Osteoblast (primary cell): ENCODE measurements around the gene PRDM5. TPM values are rescaled to one million over a fixed set of nuclear protein-coding genes. Genes with fewer than 3 reads are reported as not detected.

ENCODE experiments used
- DNase-seq: peaks from one replicate; pipeline ENCODE4 v3.0.0; 2011; ENCODE audit warnings: low spot score, mixed read lengths; ENCODE audit not compliant: insufficient read length; ENCODE audit errors: missing footprints
- H2AFZ ChIP-seq: 2 replicates; pipeline ENCODE4 v1.6.0; 2011; ENCODE audit warnings: mild to moderate bottlenecking, low read length
- H3K27ac ChIP-seq: 2 replicates; pipeline ENCODE4 v1.5.1; 2011; ENCODE audit warnings: mild to moderate bottlenecking, low read depth, low read length, moderate library complexity
- H3K27me3 ChIP-seq: 2 replicates; pipeline ENCODE4 v1.6.0; 2012; ENCODE audit warnings: mild to moderate bottlenecking, control low read depth, inconsistent platforms, low read length, moderate library complexity; ENCODE audit not compliant: insufficient read depth
- H3K36me3 ChIP-seq: 2 replicates; pipeline ENCODE4 v1.5.1; 2011; ENCODE audit warnings: mild to moderate bottlenecking, low read length, control low read depth, moderate library complexity; ENCODE audit not compliant: insufficient read depth
- H3K4me1 ChIP-seq: 2 replicates; pipeline ENCODE4 v1.5.1; 2011; ENCODE audit warnings: mild to moderate bottlenecking, low read length, control low read depth, moderate library complexity; ENCODE audit not compliant: insufficient read depth
- H3K4me2 ChIP-seq: 2 replicates; pipeline ENCODE4 v1.6.0; 2011; ENCODE audit warnings: mild to moderate bottlenecking, low read length; ENCODE audit not compliant: insufficient read depth
- H3K4me3 ChIP-seq: fragments of 200-600 bp; sonication (generic); 3 replicates; pipeline ENCODE4 v1.5.1; 2012; ENCODE audit warnings: mild to moderate bottlenecking, low read length, inconsistent platforms; ENCODE audit not compliant: insufficient read depth
- H3K79me2 ChIP-seq: 2 replicates; pipeline ENCODE4 v1.6.0; 2012; ENCODE audit warnings: mild to moderate bottlenecking, low read length, control low read depth, inconsistent platforms; ENCODE audit not compliant: insufficient read depth
- H3K9me3 ChIP-seq: 2 replicates; pipeline ENCODE4 v1.5.1; 2011; ENCODE audit warnings: low read depth, low read length, control low read depth
- H4K20me1 ChIP-seq: 2 replicates; pipeline ENCODE4 v1.6.0; 2012; ENCODE audit warnings: mild to moderate bottlenecking, low read length, control low read depth; ENCODE audit not compliant: insufficient read depth
- total RNA-seq: library from RNA; depleted of rRNA; stranded (reverse); fragments of >200 nt; gene quantifications from 2 replicates; pipeline ENCODE4 v1.2.3, GENCODE V29; 2012
- TF ChIP-seq, protein P1 (sequence below): IDR thresholded peaks from 2 replicates; pipeline ENCODE4 v1.5.1; 2011; ENCODE audit warnings: mild to moderate bottlenecking, low read depth, low read length, moderate library complexity; ENCODE audit errors: extremely low read depth

PRDM5 gene
- total RNA-seq, 1 donor = 39.4 TPM

- Histone ChIP-seq H3K4me3 (no peak overlapping the region), H3K27me3 (no peaks in the 10 kb centered on the region), H2AFZ (no peak overlapping the region), H3K36me3 (no peaks in the 10 kb centered on the region), H3K4me1 (no peaks in the 10 kb centered on the region), H3K27ac (no peak overlapping the region), H3K9me3 (no peaks in the 10 kb centered on the region), H3K4me2 (no peak overlapping the region), H3K79me2 (no peaks in the 10 kb centered on the region), H4K20me1 (no peaks in the 10 kb centered on the region)
- TF ChIP-seq, protein P1, sequence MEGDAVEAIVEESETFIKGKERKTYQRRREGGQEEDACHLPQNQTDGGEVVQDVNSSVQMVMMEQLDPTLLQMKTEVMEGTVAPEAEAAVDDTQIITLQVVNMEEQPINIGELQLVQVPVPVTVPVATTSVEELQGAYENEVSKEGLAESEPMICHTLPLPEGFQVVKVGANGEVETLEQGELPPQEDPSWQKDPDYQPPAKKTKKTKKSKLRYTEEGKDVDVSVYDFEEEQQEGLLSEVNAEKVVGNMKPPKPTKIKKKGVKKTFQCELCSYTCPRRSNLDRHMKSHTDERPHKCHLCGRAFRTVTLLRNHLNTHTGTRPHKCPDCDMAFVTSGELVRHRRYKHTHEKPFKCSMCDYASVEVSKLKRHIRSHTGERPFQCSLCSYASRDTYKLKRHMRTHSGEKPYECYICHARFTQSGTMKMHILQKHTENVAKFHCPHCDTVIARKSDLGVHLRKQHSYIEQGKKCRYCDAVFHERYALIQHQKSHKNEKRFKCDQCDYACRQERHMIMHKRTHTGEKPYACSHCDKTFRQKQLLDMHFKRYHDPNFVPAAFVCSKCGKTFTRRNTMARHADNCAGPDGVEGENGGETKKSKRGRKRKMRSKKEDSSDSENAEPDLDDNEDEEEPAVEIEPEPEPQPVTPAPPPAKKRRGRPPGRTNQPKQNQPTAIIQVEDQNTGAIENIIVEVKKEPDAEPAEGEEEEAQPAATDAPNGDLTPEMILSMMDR = no peak
- no peak for DNase-seq
These were observed 101.5 kb downstream of the PRDM5 start for GRCh38 chr4:120821029-120821428.

DNA sequence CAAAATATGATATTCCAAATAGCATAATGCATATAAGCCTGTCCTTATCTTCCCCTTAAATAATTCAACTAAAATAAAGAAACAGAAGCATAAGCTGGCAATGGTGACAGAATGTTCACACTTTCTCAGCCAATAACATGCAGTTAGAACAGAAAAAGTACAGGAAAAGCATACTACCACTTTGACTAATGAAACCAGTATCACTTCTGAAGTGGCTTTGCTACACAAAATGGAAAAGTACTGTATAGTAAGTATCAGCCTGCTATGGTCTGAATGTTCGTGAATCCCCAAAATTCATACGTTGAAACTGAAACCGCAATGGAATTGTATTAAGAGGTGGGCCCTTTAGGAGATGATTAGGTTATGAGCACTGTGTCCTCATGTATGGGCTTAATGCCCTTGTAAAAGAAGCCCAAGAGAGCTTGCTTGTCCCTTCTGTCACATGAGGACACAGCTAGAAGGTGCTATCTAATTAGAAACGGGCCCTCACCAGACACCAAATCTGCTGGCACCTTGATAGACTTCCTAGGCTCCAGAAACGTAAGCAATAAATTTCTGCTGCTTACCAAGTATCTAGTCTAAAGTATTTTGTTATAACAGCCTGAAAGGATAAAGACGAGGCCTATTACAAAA lies 102.6 kb downstream of the PRDM5 start:
- Histone ChIP-seq H3K4me2 (no peak overlapping the region), H3K27me3 (no peaks in the 10 kb centered on the region)

DNA sequence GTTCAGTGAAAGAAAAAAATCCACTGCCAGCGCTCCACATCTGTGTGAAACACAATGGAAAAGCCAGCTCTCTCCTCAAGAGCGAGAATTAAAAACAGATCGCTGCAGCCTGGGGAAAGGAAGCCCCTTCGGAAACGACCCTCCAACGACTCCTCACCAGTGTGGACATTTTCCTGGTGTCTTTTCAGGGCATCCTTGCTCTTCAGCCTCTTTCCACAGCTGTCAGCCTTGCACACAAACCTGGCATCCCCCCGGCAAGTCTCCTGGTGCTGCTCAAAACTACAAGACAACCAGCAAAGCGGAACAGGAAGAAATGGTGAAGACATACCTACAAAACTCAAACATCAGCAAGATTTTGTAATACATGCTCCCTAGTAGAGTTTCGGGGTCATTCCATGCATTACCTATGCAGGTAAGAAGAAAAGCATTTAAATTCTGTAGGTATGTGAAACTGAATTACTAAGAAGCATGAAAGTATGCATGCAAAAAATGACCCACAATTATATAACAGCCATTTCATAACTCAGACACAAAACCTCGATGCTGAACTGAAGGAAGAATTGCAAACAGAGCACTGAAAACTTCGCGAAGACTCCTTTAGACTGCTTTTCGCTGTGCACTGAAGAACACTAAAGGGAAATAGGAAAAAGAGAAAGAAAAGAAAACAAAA lies 106.1 kb downstream of the PRDM5 start:
- no peaks in the 10 kb centered on the region for H3K9me3 ChIP-seq
- no peak overlapping the region for H3K4me3 ChIP-seq
- no peak for DNase-seq
- H3K4me2 ChIP-seq = no peak overlapping the region
- H2AFZ ChIP-seq = no peak overlapping the region
- no peaks in the 10 kb centered on the region for H4K20me1 ChIP-seq
- no peaks in the 10 kb centered on the region for H3K27me3 ChIP-seq
- TF ChIP-seq, protein P1 = no peak
- H3K4me1 ChIP-seq = no peaks in the 10 kb centered on the region
- H3K79me2 ChIP-seq = no peaks in the 10 kb centered on the region
- H3K36me3 ChIP-seq = no peaks in the 10 kb centered on the region
- no peak overlapping the region for H3K27ac ChIP-seq

More for the DNA sequence above, 102.6 kb downstream of the PRDM5 start:
- H3K9me3 ChIP-seq = no peaks in the 10 kb centered on the region
- no peak overlapping the region for H2AFZ ChIP-seq
- TF ChIP-seq, protein P1 = no peak
- H3K79me2 ChIP-seq = no peaks in the 10 kb centered on the region
- no peaks in the 10 kb centered on the region for H4K20me1 ChIP-seq
- no peak for DNase-seq
- H3K4me3 ChIP-seq = no peak overlapping the region
- H3K36me3 ChIP-seq = no peaks in the 10 kb centered on the region
- H3K27ac ChIP-seq = no peak overlapping the region
- H3K4me1 ChIP-seq = no peaks in the 10 kb centered on the region

- DNase-seq = peak; percentile 49
- no peaks in the 10 kb centered on the region for H3K79me2 ChIP-seq
These were observed 107.2 kb downstream of the PRDM5 start for GRCh38 chr4:120815361-120815760.

More at GRCh38 chr4:120815361-120815760, 107.2 kb downstream of the PRDM5 start:
- H3K4me2 ChIP-seq = no peak overlapping the region
- H3K27me3 ChIP-seq = no peaks in the 10 kb centered on the region
- no peak overlapping the region for H3K27ac ChIP-seq
- H3K36me3 ChIP-seq = no peaks in the 10 kb centered on the region
- H3K4me1 ChIP-seq = no peaks in the 10 kb centered on the region
- H3K4me3 ChIP-seq = no peak overlapping the region
- no peak overlapping the region for H2AFZ ChIP-seq
- no peaks in the 10 kb centered on the region for H4K20me1 ChIP-seq
- no peaks in the 10 kb centered on the region for H3K9me3 ChIP-seq
- TF ChIP-seq, protein P1 = no peak
